Calu3 (cell line): ENCODE results near the gene HACD2. TPM values are rescaled to one million over a fixed set of nuclear protein-coding genes. Genes with fewer than 3 reads are reported as not detected.

Experiments used
- BruUV-seq: library from RNA; stranded (reverse); fragments of 400-500 nt; replicated peaks from 2 replicates; lab custom pipeline; 2021; lab: Mats Ljungman, UMichigan
- CTCF ChIA-PET: fragments of 300-600 bp; sonication (Branson Sonifier 250); formaldehyde crosslinking; loops from one replicate; lab custom pipeline; 2022; ENCODE audit warnings: antibody characterized with exemption; lab: Charles Lee
- DNase-seq: peaks from one replicate; pipeline ENCODE4 v3.0.0; 2022
- H3K27ac Mint-ChIP-seq: one replicate; pipeline ENCODE4 v1.8.0; 2022; ENCODE audit warnings: mixed read lengths; ENCODE audit not compliant: unreplicated experiment
- H3K27me3 Mint-ChIP-seq: one replicate; pipeline ENCODE4 v1.8.0; 2022; ENCODE audit warnings: mixed read lengths; ENCODE audit not compliant: unreplicated experiment
- H3K36me3 Mint-ChIP-seq: one replicate; pipeline ENCODE4 v1.8.0; 2022; ENCODE audit warnings: mild to moderate bottlenecking, moderate library complexity, mixed read lengths; ENCODE audit not compliant: insufficient read depth, unreplicated experiment
- H3K4me1 Mint-ChIP-seq: one replicate; pipeline ENCODE4 v1.8.0; 2022; ENCODE audit warnings: mild to moderate bottlenecking, low read depth, mixed read lengths; ENCODE audit not compliant: unreplicated experiment
- H3K4me3 Mint-ChIP-seq: one replicate; pipeline ENCODE4 v1.8.0; 2022; ENCODE audit warnings: mild to moderate bottlenecking, low read depth, moderate library complexity, mixed read lengths; ENCODE audit not compliant: unreplicated experiment
- H3K9me3 Mint-ChIP-seq: one replicate; pipeline ENCODE4 v1.8.0; 2022; ENCODE audit warnings: low read depth, mixed read lengths; ENCODE audit not compliant: unreplicated experiment
- CTCF ChIP-seq: fragments of 200-600 bp; IDR thresholded peaks from one replicate; pipeline ENCODE4 v1.8.0; 2022; ENCODE audit warnings: antibody characterized with exemption; ENCODE audit not compliant: unreplicated experiment
- intact Hi-C: fragments of 100-400 bp; cut with micrococcal nuclease; formaldehyde crosslinking; loops from one replicate; pipeline ENCODE4 v1.10.0; 2022; ENCODE audit not compliant: unreplicated experiment
- total RNA-seq: library from RNA; stranded (reverse); gene quantifications from 2 replicates; pipeline ENCODE4 v1.2.3, GENCODE V29; 2022

The HACD2 gene
- total RNA-seq, 1 experiment from 2014 or later: 69.0 TPM

- intact Hi-C loops: no loop called here
- Mint-ChIP-seq H3K36me3 (peaks cover 6% of the 10 kb centered on the region), H3K27me3 (no peaks in the 10 kb centered on the region), H3K4me1 (no peaks in the 10 kb centered on the region), H3K4me3 (no peak overlapping the region), H3K9me3 (no peaks in the 10 kb centered on the region), H3K27ac (no peak overlapping the region)
- CTCF ChIA-PET: no interaction called here
- no peak for DNase-seq
- TF ChIP-seq CTCF: no peak
- BruUV-seq: no TSS peak
Observed at GRCh38 chr3:123632161-123632655, 47.4 kb upstream of the HACD2 start.

GRCh38 chr3:123629747-123630047 lies 44.8 kb upstream of the HACD2 start:
- CTCF ChIA-PET: no interaction called here
- intact Hi-C loops: no loop called here
- Mint-ChIP-seq H3K4me1 (no peaks in the 10 kb centered on the region), H3K4me3 (no peak overlapping the region), H3K27me3 (no peaks in the 10 kb centered on the region), H3K36me3 (peaks cover 13% of the 10 kb centered on the region), H3K27ac (no peak overlapping the region), H3K9me3 (no peaks in the 10 kb centered on the region)
- no peak for TF ChIP-seq CTCF
- no peak for DNase-seq
- BruUV-seq: no TSS peak

DNA sequence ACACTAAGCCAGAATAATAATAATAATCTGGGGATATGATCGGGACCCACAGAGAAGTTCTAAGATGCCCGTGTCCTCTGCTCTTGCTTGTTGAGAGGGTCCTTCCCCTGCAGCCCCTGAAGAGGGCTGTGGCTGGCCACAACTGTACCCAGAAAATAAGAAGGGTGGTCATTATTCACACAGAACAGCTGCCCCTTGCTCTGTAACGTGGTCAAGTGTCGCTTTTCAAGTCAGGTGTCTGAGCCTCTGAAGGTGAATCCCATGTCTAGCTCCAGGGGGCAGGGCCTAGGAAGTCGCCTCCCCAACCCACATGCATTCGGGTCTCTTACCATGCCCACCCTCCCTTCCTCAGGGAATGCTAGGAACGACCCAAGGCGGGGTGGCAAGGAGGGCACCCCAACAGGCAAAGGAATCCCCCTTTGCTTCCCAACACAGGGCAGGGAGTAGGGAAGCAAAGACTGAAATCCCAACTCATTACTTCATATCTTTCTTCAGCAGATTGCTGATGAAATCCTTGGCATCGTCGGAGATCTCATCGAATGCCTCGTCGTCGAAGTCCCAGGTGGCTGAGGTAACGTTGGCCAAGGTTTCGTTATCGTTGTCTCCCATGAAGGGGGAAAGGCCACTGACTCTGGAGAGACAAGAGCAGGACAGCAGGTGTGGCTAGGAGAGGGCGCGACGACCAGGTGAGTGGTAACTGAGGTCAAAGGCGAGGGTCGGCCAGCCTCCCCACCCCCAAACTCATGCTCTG lies 44.3 kb upstream of the HACD2 start:
- no peaks in the 10 kb centered on the region for H3K27me3 Mint-ChIP-seq
- intact Hi-C loops: no loop called here
- TF ChIP-seq CTCF: no peak
- H3K4me1 Mint-ChIP-seq: no peaks in the 10 kb centered on the region
- H3K27ac Mint-ChIP-seq: no peak overlapping the region
- H3K36me3 Mint-ChIP-seq: peaks cover 16% of the 10 kb centered on the region
- no TSS peak for BruUV-seq
- CTCF ChIA-PET: no interaction called here
- H3K4me3 Mint-ChIP-seq: no peak overlapping the region
- H3K9me3 Mint-ChIP-seq: no peaks in the 10 kb centered on the region
- no peak for DNase-seq

GRCh38 chr3:123627673-123628670 lies 43.1 kb upstream of the HACD2 start:
- Mint-ChIP-seq H3K9me3 (no peaks in the 10 kb centered on the region), H3K4me3 (no peak overlapping the region), H3K27me3 (no peaks in the 10 kb centered on the region), H3K27ac (no peak overlapping the region), H3K4me1 (no peaks in the 10 kb centered on the region), H3K36me3 (peaks cover 16% of the 10 kb centered on the region)
- BruUV-seq: no TSS peak
- intact Hi-C loops: no loop called here
- CTCF ChIA-PET: no interaction called here
- DNase-seq: no peak
- TF ChIP-seq CTCF: no peak
